T-helper 17 cell (primary cell): ENCODE measurements around the gene PALLD. TPM values are rescaled to one million over a fixed set of nuclear protein-coding genes. Genes with fewer than 3 reads are reported as not detected.

Experiments
- ATAC-seq: fragments of 150-1000 bp; cut with Tn5 transposase; 2 replicates; pipeline ENCODE4 v1.10.0; 2021; ENCODE audit warnings: mild to moderate bottlenecking, moderate library complexity
- DNase-seq, 3 donors: peaks; one replicate each; pipeline versions ENCODE4 v3.0.0 to v3.0.0-alpha.2; 2020 to 2021
- H3K9me3 ChIP-seq: one replicate; pipeline ENCODE4 v1.7.0; 2013; ENCODE audit warnings: low read length, mild to moderate bottlenecking; ENCODE audit not compliant: control insufficient read depth, poor library complexity, severe bottlenecking
- H3K27ac Mint-ChIP-seq: one replicate; pipeline ENCODE4 v1.8.0; 2022; ENCODE audit warnings: mild to moderate bottlenecking, moderate library complexity, mixed read lengths
- H3K27me3 Mint-ChIP-seq: one replicate; pipeline ENCODE4 v1.8.0; 2022; ENCODE audit warnings: mixed read lengths
- H3K36me3 Mint-ChIP-seq: one replicate; pipeline ENCODE4 v1.8.0; 2022; ENCODE audit warnings: low read depth, mixed read lengths
- H3K4me1 Mint-ChIP-seq: one replicate; pipeline ENCODE4 v1.8.0; 2022; ENCODE audit warnings: mild to moderate bottlenecking, mixed read lengths
- H3K4me3 Mint-ChIP-seq: one replicate; pipeline ENCODE4 v1.8.0; 2022; ENCODE audit warnings: mild to moderate bottlenecking, moderate library complexity, mixed read lengths
- total RNA-seq, 4 donors: library from RNA in 2 of 4; stranded (reverse) in 2 of 4; gene quantifications; one replicate each; pipeline ENCODE4 v1.2.3 and lab custom pipeline; 2022 to 2026

Gene PALLD
- total RNA-seq, 2 donors from 2014 or later: 0.26 to 0.67 TPM

DNA sequence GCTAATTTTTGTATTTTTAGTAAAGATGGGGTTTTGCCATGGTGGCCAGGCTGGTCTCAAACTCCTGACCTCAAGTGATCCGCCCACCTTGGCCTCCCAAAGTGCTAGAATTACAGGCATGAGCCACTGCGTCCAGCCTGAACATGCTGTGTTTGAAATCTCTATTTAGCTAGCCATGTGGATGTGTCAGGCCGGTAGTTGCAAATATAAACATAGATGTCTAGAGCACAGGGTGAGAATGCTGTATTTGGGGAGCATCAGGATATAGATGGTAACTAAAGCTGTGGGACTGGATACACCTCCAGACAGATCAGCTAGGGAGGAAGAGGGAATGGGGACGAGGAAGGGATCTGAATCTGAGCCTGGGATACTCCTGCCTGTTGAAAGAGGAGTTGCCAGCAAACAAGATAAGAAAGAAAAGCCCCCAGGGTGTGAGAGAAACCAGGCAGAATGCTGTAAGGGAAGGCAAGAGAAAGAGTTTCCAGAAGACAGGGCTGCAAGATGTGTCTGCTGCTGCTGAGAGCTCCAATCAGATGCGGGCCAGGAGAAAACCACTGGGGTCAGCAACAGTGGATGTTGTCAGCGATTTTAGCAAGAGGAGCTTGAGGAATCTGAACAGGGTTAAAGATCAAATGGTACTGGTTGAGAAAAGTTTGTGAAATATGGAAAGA is 177.4 kb downstream of the PALLD start:
- H3K4me3 Mint-ChIP-seq: no peak overlapping the region
- H3K27ac Mint-ChIP-seq: no peak overlapping the region
- H3K27me3 Mint-ChIP-seq: peaks cover 20% of the 10 kb centered on the region
- H3K36me3 Mint-ChIP-seq: no peaks in the 10 kb centered on the region
- ATAC-seq (no peak), DNase-seq (no peak)
- H3K4me1 Mint-ChIP-seq: no peaks in the 10 kb centered on the region
- no peaks in the 10 kb centered on the region for H3K9me3 ChIP-seq

- H3K4me1 Mint-ChIP-seq: no peaks in the 10 kb centered on the region
- H3K9me3 ChIP-seq: no peaks in the 10 kb centered on the region
- no peak for ATAC-seq
- H3K36me3 Mint-ChIP-seq: no peaks in the 10 kb centered on the region
- no peak for DNase-seq
- no peak overlapping the region for H3K27ac Mint-ChIP-seq
- H3K27me3 Mint-ChIP-seq: peaks cover 20% of the 10 kb centered on the region
- H3K4me3 Mint-ChIP-seq: no peak overlapping the region
Measured at GRCh38 chr4:168674866-168675265, 178.0 kb downstream of the PALLD start.

DNA sequence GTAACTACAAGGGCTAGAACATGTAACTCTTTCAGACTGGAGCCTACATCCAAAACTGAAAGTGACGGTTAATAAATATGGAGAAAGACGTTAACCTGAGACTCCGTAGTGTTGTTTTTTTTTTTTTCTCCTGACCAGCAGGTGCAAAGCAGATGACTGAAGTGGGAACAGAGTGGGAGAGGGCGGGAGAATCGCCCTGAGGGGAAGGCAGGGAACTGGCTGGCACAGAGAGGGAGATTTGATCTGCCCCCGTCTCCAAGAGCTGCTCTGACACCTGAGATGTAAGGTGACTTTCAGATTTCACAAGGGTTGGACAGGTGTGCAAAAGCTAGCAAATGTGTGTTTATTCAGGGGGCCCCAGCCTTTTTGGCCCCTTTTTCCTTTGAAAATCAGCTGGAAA is 180.2 kb downstream of the PALLD start:
- H3K4me3 Mint-ChIP-seq: no peak overlapping the region
- H3K36me3 Mint-ChIP-seq: no peaks in the 10 kb centered on the region

DNA sequence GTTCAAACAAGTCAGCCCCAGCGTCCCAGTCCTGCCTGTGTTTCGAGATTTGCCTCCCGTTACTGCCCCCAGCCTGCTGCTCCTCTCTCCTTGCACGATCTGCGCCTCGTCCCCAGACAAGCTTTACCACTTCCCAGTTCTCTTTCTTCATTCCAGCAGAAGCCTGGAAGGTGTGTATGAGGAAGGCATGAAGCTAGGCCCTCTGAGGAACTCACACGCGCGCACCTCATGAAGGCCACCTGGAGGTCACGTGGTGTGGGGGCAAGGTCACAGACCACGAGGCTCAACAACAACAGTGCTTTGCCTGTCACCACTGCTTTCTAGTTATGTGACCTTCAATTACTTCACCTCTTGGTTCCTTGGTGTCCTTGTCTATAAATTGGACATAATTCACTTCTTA is 181.0 kb downstream of the PALLD start:
- H3K4me1 Mint-ChIP-seq: no peaks in the 10 kb centered on the region
- no peaks in the 10 kb centered on the region for H3K36me3 Mint-ChIP-seq
- H3K9me3 ChIP-seq: no peaks in the 10 kb centered on the region
- H3K4me3 Mint-ChIP-seq: no peak overlapping the region
- H3K27me3 Mint-ChIP-seq: peaks cover 20% of the 10 kb centered on the region
- ATAC-seq: no peak
- no peak overlapping the region for H3K27ac Mint-ChIP-seq
- no peak for DNase-seq

More for the DNA sequence above, 180.2 kb downstream of the PALLD start:
- no peak overlapping the region for H3K27ac Mint-ChIP-seq
- ATAC-seq: no peak
- H3K9me3 ChIP-seq: no peaks in the 10 kb centered on the region
- H3K27me3 Mint-ChIP-seq: peaks cover 20% of the 10 kb centered on the region
- no peaks in the 10 kb centered on the region for H3K4me1 Mint-ChIP-seq
- no peak for DNase-seq

DNA sequence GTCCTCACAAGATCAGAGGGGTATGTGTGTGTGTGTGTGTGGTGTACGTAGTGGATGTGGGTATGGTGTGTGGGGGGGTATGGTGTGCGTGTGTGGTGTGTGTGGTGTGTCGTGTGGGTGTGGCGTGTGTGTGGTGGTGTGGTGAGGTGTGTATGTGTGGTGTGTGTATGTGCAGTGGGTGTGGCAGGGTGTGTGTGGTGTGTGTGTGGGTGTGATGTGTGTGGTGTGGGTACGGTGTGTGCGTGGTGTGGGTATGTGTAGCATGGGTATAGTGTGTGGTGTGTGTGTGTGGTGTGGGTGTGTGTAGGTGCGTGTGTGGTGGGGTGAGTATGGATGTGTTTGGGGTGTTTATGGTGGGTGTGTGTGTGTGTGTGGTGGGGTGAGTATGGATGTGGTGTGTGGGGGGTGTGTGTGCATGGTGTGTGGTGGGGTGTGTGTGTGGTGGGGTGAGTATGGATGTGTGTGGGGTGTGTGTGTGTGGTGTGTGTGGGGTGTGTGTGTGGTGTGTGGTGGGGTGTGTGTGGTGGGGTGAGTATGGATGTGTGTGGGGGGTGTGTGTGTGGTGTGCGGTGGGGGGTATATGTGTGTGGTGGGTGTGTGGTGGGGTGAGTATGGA is 182.0 kb downstream of the PALLD start:
- ATAC-seq: no peak
- Mint-ChIP-seq H3K4me3 (no peak overlapping the region), H3K27ac (no peak overlapping the region)

GRCh38 chr4:168679397-168679796 is 182.5 kb downstream of the PALLD start:
- no peak for DNase-seq
- Mint-ChIP-seq H3K4me1 (no peaks in the 10 kb centered on the region), H3K27me3 (peaks cover 20% of the 10 kb centered on the region), H3K27ac (no peak overlapping the region), H3K36me3 (no peaks in the 10 kb centered on the region), H3K4me3 (no peak overlapping the region)
- no peaks in the 10 kb centered on the region for H3K9me3 ChIP-seq
- no peak for ATAC-seq

More for the DNA sequence above, 182.0 kb downstream of the PALLD start:
- peaks cover 20% of the 10 kb centered on the region for H3K27me3 Mint-ChIP-seq
- H3K4me1 Mint-ChIP-seq: no peaks in the 10 kb centered on the region
- DNase-seq: no peak
- no peaks in the 10 kb centered on the region for H3K9me3 ChIP-seq
- no peaks in the 10 kb centered on the region for H3K36me3 Mint-ChIP-seq

DNA sequence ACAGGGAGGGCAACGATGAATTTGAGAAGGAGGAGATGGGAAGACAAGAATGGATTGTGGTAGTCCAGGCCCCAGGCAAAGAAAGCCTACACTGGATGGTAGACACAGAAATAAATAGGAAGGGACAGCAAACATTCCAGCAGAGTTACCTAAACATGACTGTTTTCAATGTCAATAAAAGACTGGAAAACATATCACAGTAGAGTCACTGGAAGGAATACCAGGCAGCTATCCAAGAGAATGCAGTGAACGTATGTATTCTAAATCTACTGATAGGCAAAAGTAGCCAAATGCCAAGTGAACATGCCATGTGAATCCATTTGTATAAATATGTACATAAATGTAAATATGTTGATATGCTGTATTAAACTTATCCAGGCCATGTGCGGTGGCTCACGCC is 183.0 kb downstream of the PALLD start:
- H3K9me3 ChIP-seq: no peaks in the 10 kb centered on the region
- ATAC-seq: no peak
- Mint-ChIP-seq H3K4me3 (no peak overlapping the region), H3K36me3 (no peaks in the 10 kb centered on the region), H3K27me3 (peaks cover 22% of the 10 kb centered on the region), H3K4me1 (no peaks in the 10 kb centered on the region), H3K27ac (no peak overlapping the region)
- DNase-seq: no peak

GRCh38 chr4:168682898-168683500 is 186.1 kb downstream of the PALLD start:
- H3K9me3 ChIP-seq: no peaks in the 10 kb centered on the region
- DNase-seq (no peak), ATAC-seq (no peak)
- peaks cover 18% of the 10 kb centered on the region for H3K27me3 Mint-ChIP-seq
- no peak overlapping the region for H3K4me3 Mint-ChIP-seq
- no peaks in the 10 kb centered on the region for H3K36me3 Mint-ChIP-seq
- no peaks in the 10 kb centered on the region for H3K4me1 Mint-ChIP-seq
- no peak overlapping the region for H3K27ac Mint-ChIP-seq

GRCh38 chr4:168683595-168683994 is 186.7 kb downstream of the PALLD start:
- ATAC-seq: no peak
- Mint-ChIP-seq H3K4me1 (no peaks in the 10 kb centered on the region), H3K27ac (no peak overlapping the region), H3K36me3 (no peaks in the 10 kb centered on the region), H3K27me3 (peaks cover 16% of the 10 kb centered on the region), H3K4me3 (no peak overlapping the region)
- H3K9me3 ChIP-seq: no peaks in the 10 kb centered on the region
- no peak for DNase-seq

GRCh38 chr4:168685136-168685809 is 188.4 kb downstream of the PALLD start:
- DNase-seq: no peak
- no peaks in the 10 kb centered on the region for H3K36me3 Mint-ChIP-seq
- ATAC-seq: no peak
- H3K4me1 Mint-ChIP-seq: no peaks in the 10 kb centered on the region
- H3K4me3 Mint-ChIP-seq: no peak overlapping the region
- H3K27ac Mint-ChIP-seq: no peak overlapping the region
- no peaks in the 10 kb centered on the region for H3K9me3 ChIP-seq
- H3K27me3 Mint-ChIP-seq: peaks cover 23% of the 10 kb centered on the region

DNA sequence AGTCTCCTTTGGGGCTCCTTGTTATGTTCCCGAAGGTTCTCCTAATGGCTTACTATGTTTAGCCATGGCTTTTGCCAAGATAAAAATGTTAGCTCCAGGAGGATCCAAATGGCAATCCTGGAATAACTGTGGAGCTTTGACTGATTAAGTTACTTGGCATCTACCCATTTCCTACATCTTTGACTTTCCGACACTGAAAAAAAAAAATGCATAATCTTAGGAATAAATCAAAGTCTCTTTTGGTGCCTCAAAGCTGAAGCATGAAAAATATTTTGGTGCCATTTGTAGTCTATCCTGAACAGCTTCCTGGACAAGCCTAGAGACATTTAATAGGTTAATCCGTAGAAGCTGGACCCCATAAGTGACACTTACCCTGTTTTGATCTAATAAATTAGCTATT is 191.7 kb downstream of the PALLD start:
- H3K4me3 Mint-ChIP-seq: no peak overlapping the region
- no peak overlapping the region for H3K27ac Mint-ChIP-seq
- peaks cover 3% of the 10 kb centered on the region for H3K4me1 Mint-ChIP-seq
- no peak for DNase-seq
- no peaks in the 10 kb centered on the region for H3K9me3 ChIP-seq
- H3K27me3 Mint-ChIP-seq: peaks cover 48% of the 10 kb centered on the region
- no peak for ATAC-seq
- peaks cover 3% of the 10 kb centered on the region for H3K36me3 Mint-ChIP-seq

- no peak for DNase-seq
- H3K4me3 Mint-ChIP-seq: no peak overlapping the region
- ATAC-seq: no peak
Measured at GRCh38 chr4:168689791-168690190, 192.9 kb downstream of the PALLD start.

GRCh38 chr4:168690199-168690598 is 193.3 kb downstream of the PALLD start:
- DNase-seq (no peak), ATAC-seq (no peak)
- peaks cover 3% of the 10 kb centered on the region for H3K4me1 Mint-ChIP-seq
- no peak overlapping the region for H3K4me3 Mint-ChIP-seq
- peaks cover 57% of the 10 kb centered on the region for H3K27me3 Mint-ChIP-seq
- no peak overlapping the region for H3K27ac Mint-ChIP-seq
- H3K36me3 Mint-ChIP-seq: peaks cover 3% of the 10 kb centered on the region
- H3K9me3 ChIP-seq: no peaks in the 10 kb centered on the region

More at GRCh38 chr4:168689791-168690190, 192.9 kb downstream of the PALLD start:
- Mint-ChIP-seq H3K36me3 (peaks cover 3% of the 10 kb centered on the region), H3K27ac (no peak overlapping the region), H3K27me3 (peaks cover 58% of the 10 kb centered on the region), H3K4me1 (peaks cover 3% of the 10 kb centered on the region)
- no peaks in the 10 kb centered on the region for H3K9me3 ChIP-seq
